IPS-18c (cell line): ENCODE results near the gene PRMT5.
A peak's percentile ranks its signal among the peaks of the same experiment; 100 is the strongest.

Experiments
- H3K4me3 ChIP-seq: 2 replicates; pipeline ENCODE4 v1.7.0; 2013; ENCODE audit warnings: low read depth, mild to moderate bottlenecking, low read length, moderate library complexity; ENCODE audit not compliant: insufficient read depth
- H3K9me3 ChIP-seq: one replicate; pipeline ENCODE4 v1.6.1; 2013; ENCODE audit warnings: mild to moderate bottlenecking, low read length, moderate library complexity; ENCODE audit not compliant: control insufficient read depth, insufficient read depth

The PRMT5 gene

GRCh38 chr14:22886500-22887259 is 42.5 kb downstream of the PRMT5 start:
- H3K4me3 ChIP-seq = peak overlapping the region; percentile 59
- no peaks in the 10 kb centered on the region for H3K9me3 ChIP-seq

- H3K4me3 ChIP-seq = peak overlapping the region; percentile 59; the same call in 1 of the 2 replicates
- H3K9me3 ChIP-seq = no peaks in the 10 kb centered on the region
These were observed 43.2 kb downstream of the PRMT5 start for GRCh38 chr14:22885975-22886374.

DNA sequence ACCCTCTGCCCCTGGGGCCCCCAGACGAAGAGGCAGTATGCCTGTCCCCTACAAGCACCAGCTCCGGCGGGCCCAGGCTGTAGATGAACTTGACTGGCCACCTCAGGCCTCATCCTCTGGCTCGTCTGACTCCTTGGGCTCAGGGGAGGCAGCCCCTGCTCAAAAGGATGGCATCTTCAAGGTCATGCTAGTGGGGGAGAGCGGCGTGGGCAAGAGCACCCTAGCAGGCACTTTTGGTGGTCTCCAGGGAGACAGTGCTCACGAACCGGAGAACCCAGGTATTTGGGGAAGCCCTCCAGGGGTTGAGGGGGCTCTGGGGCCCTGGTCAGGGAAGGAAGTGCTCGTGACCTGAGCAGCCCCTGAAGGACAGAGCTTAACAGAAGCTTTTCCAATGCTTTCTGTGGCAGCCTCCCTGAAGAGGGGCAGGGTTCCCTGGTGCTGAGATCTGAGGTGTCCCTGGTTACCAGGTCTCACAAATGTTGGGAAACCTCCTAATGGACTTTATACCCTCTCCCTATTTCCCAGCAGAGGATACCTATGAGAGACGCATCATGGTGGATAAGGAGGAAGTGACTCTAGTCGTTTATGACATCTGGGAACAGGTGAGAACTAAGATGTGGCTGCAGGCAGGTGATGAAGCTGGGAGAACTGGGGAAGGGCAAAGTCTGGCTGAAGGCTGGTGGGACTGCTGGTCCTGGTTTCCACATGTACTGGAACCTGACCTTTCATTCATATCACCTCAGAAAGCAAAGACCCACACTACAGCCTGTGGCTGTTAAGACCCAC is 44.2 kb downstream of the PRMT5 start:
- no peak overlapping the region for H3K4me3 ChIP-seq
- no peaks in the 10 kb centered on the region for H3K9me3 ChIP-seq

GRCh38 chr14:22884076-22884737 is 45.0 kb downstream of the PRMT5 start:
- Histone ChIP-seq H3K9me3 (no peaks in the 10 kb centered on the region), H3K4me3 (no peak overlapping the region; the same call in 1 of the 2 replicates)

GRCh38 chr14:22883173-22883976 is 45.8 kb downstream of the PRMT5 start, which contains the start of gene REM2:
Gene REM2, plus strand, starts transcription at chr14:22883222. Its CDS starts 66 bp downstream, at chr14:22883288.
- peak within 1 kb of the TSS; percentile 41 for H3K4me3 ChIP-seq

DNA sequence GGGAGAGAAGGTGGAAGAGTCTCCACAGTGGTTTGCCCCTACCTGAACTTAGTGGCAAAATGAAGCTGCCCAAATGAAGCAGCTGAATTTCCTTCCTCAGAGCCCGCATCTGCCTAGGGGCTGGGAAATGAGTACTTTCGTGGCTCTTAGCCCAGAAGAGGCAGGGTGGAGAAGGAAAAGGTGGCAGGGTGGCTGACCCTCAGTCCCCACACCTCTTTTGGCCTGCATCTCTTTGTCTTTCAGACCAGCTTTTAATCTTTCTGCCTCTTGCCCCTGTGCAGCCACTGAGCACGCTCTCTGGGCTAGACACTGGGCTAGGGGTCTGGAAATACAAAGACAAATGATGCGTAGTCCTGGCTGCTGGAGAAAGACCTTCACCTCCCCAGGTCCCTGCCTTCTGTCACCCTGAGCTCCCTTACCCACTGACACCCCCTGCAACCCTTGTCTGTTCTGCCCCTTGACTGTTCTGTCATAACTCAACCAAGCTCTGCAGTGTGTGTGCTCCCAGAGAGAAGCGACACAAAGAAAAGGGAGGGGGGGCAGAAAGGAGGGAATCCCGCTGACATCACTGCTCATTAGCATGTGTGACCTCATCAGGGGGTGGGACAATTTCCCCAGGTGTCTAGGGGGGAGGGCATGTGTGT is 46.5 kb downstream of the PRMT5 start:
- Histone ChIP-seq H3K4me3 (peak overlapping the region; percentile 41), H3K9me3 (no peaks in the 10 kb centered on the region)

More at GRCh38 chr14:22883173-22883976, 45.8 kb downstream of the PRMT5 start, which contains the start of gene REM2:
- no peaks in the 10 kb centered on the region for H3K9me3 ChIP-seq

DNA sequence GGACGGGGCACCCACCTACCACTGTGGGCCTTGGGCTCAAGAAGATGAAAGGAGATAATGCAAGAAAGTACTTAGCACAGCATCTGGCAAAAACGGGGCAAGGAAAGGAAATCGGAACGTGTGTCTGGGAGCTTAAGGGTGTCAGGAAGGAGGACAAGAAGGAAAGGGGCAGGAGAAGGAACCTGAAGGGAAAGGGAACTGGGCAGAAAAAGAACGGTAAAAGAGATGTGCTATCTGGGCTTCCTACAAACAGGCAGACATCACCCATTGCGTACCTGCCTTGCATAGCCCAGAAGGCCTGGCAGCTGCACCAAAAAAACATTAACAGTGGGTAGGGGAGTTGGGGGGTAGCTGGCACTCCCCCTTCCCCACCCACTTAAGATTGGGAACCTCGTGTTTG is 47.1 kb downstream of the PRMT5 start:
- H3K4me3 ChIP-seq = no peak overlapping the region

GRCh38 chr14:22878271-22879246 is 50.6 kb downstream of the PRMT5 start:
- no peak overlapping the region for H3K4me3 ChIP-seq
- peaks cover 2% of the 10 kb centered on the region for H3K9me3 ChIP-seq

More for the DNA sequence above, 47.1 kb downstream of the PRMT5 start:
- H3K9me3 ChIP-seq = no peaks in the 10 kb centered on the region

- Histone ChIP-seq H3K4me3 (no peak overlapping the region), H3K9me3 (peaks cover 2% of the 10 kb centered on the region)
These were observed 52.1 kb downstream of the PRMT5 start for GRCh38 chr14:22877000-22877501.

DNA sequence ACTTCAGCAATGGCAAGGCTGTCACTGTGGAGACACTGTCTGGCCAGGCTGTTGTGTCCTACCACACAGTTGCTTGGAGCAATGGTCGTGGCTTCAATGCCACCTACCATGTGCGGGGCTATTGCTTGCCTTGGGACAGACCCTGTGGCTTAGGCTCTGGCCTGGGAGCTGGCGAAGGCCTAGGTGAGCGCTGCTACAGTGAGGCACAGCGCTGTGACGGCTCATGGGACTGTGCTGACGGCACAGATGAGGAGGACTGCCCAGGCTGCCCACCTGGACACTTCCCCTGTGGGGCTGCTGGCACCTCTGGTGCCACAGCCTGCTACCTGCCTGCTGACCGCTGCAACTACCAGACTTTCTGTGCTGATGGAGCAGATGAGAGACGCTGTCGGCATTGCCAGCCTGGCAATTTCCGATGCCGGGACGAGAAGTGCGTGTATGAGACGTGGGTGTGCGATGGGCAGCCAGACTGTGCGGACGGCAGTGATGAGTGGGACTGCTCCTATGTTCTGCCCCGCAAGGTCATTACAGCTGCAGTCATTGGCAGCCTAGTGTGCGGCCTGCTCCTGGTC is 53.3 kb downstream of the PRMT5 start:
- no peak overlapping the region for H3K4me3 ChIP-seq

GRCh38 chr14:22875003-22875747 is 54.0 kb downstream of the PRMT5 start:
- peaks cover 2% of the 10 kb centered on the region for H3K9me3 ChIP-seq
- H3K4me3 ChIP-seq = no peak overlapping the region

More for the DNA sequence above, 53.3 kb downstream of the PRMT5 start:
- H3K9me3 ChIP-seq = peaks cover 2% of the 10 kb centered on the region

GRCh38 chr14:22872833-22873520 is 56.2 kb downstream of the PRMT5 start:
- Histone ChIP-seq H3K4me3 (no peak overlapping the region), H3K9me3 (peaks cover 2% of the 10 kb centered on the region)

DNA sequence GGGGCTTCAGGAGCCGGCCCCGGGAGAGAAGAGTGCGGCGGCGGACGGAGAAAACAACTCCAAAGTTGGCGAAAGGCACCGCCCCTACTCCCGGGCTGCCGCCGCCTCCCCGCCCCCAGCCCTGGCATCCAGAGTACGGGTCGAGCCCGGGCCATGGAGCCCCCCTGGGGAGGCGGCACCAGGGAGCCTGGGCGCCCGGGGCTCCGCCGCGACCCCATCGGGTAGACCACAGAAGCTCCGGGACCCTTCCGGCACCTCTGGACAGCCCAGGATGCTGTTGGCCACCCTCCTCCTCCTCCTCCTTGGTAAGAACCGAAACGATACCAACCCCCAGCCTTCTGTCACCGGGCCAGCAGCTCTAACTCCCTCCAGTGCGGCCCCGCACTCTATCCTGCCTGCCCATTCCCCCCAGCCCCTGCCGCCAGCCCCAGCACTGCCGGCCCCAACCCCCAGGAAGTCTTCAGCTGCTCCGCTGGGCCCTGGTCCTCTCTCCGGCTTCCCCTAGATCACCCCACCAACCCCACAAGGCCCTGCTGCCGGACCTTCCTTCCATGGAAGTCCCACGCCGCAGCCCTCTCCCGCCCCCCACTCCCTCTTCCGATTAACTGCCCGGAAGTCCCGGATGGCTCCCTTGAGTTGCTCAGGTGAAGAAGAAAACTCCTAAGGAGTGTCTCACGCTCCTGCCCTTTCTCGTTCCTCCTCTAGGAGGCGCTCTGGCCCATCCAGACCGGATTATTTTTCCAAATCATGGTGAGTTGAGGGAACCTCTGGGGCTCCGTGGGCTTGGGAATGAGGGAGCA is 56.9 kb downstream of the PRMT5 start:
- Histone ChIP-seq H3K4me3 (peak overlapping the region; percentile 82), H3K9me3 (peaks cover 2% of the 10 kb centered on the region)
